GM23338 (cell line): Measurements from ENCODE around the gene GMPR.
"Not testable (repeated sequence)": the region's sequence is repeated elsewhere in the genome, so short reads cannot be mapped to it uniquely, and the experiment has no call there.

Experiments used
- CTCF ChIP-seq, 2 experiments: fragments of 200-600 bp in 1 of 2; sonication (generic) in 1 of 2; conservative IDR thresholded peaks; 2 replicates each; pipeline versions ENCODE4 v1.5.1 to v1.6.1; 2016 to 2017; ENCODE audit warnings: antibody characterized with exemption in 2 of 2, low read depth in 2 of 2, mild to moderate bottlenecking in 2 of 2, moderate library complexity in 1 of 2
- EZH2 ChIP-seq: fragments of 200-600 bp; sonication (generic); IDR thresholded peaks from one replicate; pipeline ENCODE4 v1.8.0; 2017; ENCODE audit warnings: antibody characterized with exemption, mild to moderate bottlenecking, low read depth; ENCODE audit not compliant: unreplicated experiment
- POLR2AphosphoS5 ChIP-seq: IDR thresholded peaks from 2 replicates; pipeline ENCODE4 v1.6.1; 2016; ENCODE audit warnings: antibody characterized with exemption, low read depth
- STAT1 ChIP-seq: IDR thresholded peaks from one replicate; pipeline ENCODE4 v1.6.1; 2016; ENCODE audit warnings: antibody characterized with exemption; ENCODE audit not compliant: unreplicated experiment
- ZNF114 ChIP-seq: fragments of 250-450 bp; sonication (Bioruptor Pico); IDR thresholded peaks from 2 replicates; pipeline ENCODE4 v1.5.0; 2020; ENCODE audit warnings: mild to moderate bottlenecking, moderate library complexity
- ZNF331 ChIP-seq: fragments of 250-450 bp; sonication (Bioruptor Pico); IDR thresholded peaks from 2 replicates; pipeline ENCODE4 v1.5.0; 2020; ENCODE audit warnings: low read depth, mild to moderate bottlenecking, moderate library complexity

GRCh38 chr6:16260602-16261001 lies 22.2 kb downstream of the GMPR start:
- not testable (repeated sequence) for TF ChIP-seq EZH2; STAT1; CTCF (conservative IDR thresholded peaks at IDR 0.05; ENCODE audit: low read depth in 2 of 2); POLR2AphosphoS5; ZNF114 (CRISPR knock-in tag); ZNF331 (CRISPR knock-in tag)
